ENCODE results near the gene DHX40.
"Not testable (repeated sequence)": the region's sequence is repeated elsewhere in the genome, so short reads cannot be mapped to it uniquely, and the experiment has no call there.

Gene DHX40

DNA sequence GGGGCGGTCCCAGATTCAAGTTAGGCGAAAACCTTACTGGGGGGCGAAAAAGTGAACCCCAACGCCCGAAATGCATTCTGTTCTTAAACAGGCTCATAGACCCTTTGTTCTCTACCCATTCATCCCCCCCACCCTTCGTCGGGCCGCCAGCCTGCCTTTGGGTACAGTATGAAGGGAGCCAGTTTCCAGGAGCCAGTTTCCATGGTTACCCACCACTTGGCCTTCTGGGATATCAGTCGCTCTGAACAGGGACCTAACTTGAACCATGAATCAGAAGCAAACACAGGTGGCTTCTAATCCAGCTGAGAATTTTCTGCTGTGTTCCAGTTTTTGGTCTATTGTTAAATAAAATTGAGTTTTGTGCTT lies 532 bp downstream of the DHX40 start:
- peak; percentile 87 for DNase-seq

- DNase-seq: not testable (repeated sequence)
Measured at GRCh38 chr17:59569151-59569550, 3.7 kb downstream of the DHX40 start.

- no peak for DNase-seq
Measured at GRCh38 chr17:59572301-59572924, 7.0 kb downstream of the DHX40 start.

DNA sequence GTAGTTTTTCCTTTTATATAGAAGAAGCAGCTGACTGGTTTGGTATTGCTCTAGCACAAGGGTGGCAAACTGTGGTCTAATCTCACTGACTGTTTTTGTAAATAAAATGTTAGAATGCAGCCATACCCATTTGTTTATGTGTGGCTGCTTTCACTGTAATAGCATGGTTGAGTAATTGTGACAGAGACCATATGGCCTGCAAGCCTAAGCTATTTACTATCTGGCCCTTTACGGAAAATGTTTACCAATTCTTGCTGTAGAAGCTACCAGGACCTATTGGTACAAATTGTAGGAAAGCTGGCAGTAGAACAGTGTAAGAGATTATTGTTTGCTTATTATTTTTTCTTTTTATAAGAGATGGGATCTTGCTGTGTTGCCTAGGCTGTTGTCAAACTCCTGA lies 18.8 kb downstream of the DHX40 start:
- not testable (repeated sequence) for DNase-seq

GRCh38 chr17:59600169-59600568 lies 34.8 kb downstream of the DHX40 start:
- no peak for DNase-seq

GRCh38 chr17:59601130-59601529 lies 35.7 kb downstream of the DHX40 start:
- DNase-seq: no peak

GRCh38 chr17:59607061-59607460 lies 41.7 kb downstream of the DHX40 start:
- DNase-seq: no peak

DNA sequence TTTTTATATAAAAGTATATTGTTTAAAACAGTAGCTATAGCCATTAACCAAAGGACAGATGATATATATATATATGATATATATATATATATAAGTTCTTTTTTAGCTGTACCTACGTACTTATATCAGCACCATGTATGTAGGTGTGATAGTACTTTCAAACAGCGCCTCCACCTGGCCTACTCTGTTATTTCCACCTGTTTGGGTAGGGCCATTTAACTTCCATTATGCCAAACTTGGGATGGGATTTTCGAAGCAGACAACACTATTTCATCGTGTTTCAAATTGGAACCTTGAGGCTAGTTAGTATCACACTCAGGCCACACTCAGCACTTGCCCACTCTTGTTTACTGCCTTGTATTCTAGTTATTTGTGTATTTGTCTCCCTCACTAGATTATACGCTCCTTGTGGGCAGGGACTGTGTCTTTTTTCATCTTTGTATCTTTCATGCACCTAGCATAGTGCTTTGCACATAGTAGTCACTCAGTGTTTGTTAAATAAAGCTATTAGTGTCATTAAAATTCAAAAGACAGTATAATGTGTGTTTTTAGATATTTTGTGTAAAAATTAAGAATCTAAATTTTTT lies 42.5 kb downstream of the DHX40 start:
- no peak for DNase-seq

- DNase-seq: no peak
Measured at GRCh38 chr17:59611503-59611902, 46.1 kb downstream of the DHX40 start.

- peak; percentile 2 for DNase-seq
Measured at GRCh38 chr17:59616253-59616920, 51.0 kb downstream of the DHX40 start.

GRCh38 chr17:59617156-59617732 lies 51.8 kb downstream of the DHX40 start:
- DNase-seq: no peak

- DNase-seq: no peak
Measured at GRCh38 chr17:59619035-59619297, 53.6 kb downstream of the DHX40 start.

DNA sequence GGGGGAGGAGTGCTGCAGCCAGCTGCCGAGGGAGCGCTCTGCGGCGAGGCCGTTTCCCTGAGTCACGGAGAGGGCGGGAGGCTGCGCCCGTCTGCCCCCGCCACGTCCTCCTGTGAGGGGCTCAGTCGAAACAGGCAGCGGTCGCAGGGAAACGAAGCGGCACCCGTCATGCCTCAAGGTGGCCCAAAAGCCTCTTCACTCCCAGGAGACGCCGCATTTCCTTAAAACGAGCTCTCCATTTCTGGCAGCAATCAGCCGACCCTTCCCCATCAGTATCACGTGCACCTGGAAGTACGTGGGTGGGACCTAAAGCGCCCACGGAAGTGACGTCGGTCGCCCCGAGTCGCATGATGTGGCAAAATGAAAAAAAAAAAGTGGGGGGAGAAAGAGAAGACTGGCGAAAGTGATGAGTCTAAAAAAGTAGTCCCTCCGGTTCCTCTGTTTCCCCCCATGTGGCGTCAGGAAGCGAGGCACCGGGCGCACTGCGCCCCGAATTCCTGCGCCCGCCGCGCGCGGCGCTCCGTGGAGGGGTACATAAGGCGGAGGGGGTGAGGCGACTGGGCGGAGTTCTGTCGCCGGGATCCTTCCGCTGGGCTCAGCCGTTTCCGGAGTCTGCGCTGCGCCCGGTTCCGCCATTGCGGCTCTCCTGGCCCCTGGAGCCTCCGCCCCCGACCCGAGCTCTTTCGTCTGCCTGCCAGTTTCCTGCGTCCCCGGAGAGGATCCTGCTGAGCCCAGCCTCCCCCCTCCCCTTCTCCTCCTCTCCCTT lies 54.1 kb downstream of the DHX40 start, which contains the start of gene CLTC:
CLTC (plus strand) TSS at position 598 of the 766 bp plus-strand sequence. CDS start 237 bp downstream, outside the sequence.
- DNase-seq: peak; percentile 96

- no peak for DNase-seq
Measured at GRCh38 chr17:59620064-59620359, 54.6 kb downstream of the DHX40 start.

GRCh38 chr17:59620518-59621259 lies 55.3 kb downstream of the DHX40 start:
- peak; percentile 60 for DNase-seq

- no peak for DNase-seq
Measured at GRCh38 chr17:59621771-59622170, 56.4 kb downstream of the DHX40 start.

DNA sequence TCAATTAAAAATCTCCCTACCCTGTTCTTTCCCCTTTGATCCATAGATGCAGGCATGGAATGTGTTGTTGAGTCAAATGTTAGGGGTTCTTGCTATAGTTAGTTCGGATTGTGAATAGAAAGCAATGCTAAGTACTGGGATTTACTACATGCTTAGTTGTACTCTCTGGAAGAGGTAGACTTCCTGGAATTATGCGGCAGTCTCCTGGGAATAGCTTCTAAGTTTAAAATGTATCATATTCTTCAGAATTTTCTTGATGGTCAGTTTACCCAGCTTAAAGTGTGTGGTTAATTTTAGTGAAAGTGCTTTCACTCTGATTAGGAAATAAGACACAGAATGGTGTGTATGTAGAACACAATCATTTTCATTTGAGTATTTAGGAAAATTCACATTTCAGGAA lies 57.7 kb downstream of the DHX40 start:
- DNase-seq: no peak

DNA sequence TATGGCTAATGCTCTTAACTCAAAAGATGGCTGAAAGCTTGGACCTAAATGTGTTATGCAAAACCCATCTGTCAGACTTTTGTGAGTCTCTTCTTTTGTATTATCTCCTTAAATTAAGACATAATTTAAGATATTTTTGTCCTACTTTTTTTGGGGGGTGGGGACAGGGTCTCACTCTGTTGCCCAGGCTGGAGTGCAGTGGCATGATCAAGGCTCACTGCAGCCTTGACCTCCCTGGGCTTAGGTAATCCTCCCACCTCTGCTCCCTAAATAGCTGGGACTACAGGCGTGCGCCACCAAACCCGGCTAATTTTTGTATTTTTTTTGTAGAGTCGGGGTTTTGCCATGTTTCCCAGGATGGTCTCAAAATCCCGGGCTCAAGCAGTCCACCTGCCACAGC lies 61.3 kb downstream of the DHX40 start:
- DNase-seq: no peak

DNA sequence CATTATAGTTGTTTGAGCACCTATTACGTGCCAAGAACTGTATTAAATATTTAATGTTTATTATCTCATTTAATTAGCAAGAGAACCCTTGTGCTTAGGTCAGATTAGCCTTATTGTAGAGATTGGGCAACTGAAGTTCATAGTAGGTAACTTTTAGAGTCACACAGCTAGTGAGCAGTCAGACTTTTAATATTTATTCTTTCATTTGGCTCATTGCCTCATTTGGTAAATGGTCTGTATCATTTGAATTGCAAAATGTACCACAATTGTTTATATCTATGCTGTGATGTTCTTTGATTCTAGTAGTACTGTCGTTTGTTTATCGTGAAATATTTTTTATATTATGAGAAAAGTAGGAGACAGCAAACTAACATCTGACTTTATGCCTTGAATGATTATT lies 61.9 kb downstream of the DHX40 start:
- DNase-seq: no peak

DNA sequence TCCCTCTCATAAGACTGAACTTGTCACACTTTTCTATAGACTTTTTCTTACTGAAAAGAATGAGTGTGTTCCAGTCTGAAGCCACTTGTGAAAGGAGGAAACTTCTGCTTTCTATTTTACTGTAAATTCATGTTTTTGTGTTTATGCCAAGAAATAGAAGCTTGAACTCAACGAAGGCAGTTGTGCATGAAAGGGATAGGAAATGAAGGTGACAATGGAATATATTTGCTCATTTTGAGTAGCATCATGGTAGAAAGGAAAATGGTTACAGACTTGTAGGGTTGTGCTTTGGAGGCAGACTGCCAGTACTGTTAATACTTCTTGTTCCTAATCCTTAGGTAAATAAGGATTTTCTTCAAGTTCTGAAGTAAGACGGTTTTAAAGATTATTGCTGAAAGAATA lies 62.4 kb downstream of the DHX40 start:
- DNase-seq: no peak

- DNase-seq: no peak
Measured at GRCh38 chr17:59629174-59629573, 63.8 kb downstream of the DHX40 start.

- DNase-seq: no peak
Measured at GRCh38 chr17:59631276-59631675, 65.9 kb downstream of the DHX40 start.

- DNase-seq: no peak
Measured at GRCh38 chr17:59632398-59632797, 67.0 kb downstream of the DHX40 start.
